ENCODE data around the gene DYNC2H1. TPM values are rescaled to one million over a fixed set of nuclear protein-coding genes. Genes with fewer than 3 reads are reported as not detected.

DYNC2H1 gene
- total and polyA plus RNA-seq, 10 donors = 3.1 to 18.3 (median 10.6) TPM

- Histone ChIP-seq H3K36me3 (no peaks in the 10 kb centered on the region), H3K27me3 (replicated peaks in 1 of 7) (no peaks in the 10 kb centered on the region), H3K9me3 (no peaks in the 10 kb centered on the region), H3K4me3 (no peak overlapping the region), H3K4me1 (no peaks in the 10 kb centered on the region), H3K27ac (no peak overlapping the region)
- no peak for TF ChIP-seq POLR2A (IDR thresholded peaks at IDR 0.05)
- TF ChIP-seq POLR2AphosphoS5 (IDR thresholded peaks at IDR 0.05) = no peak
- TF ChIP-seq CTCF (IDR thresholded peaks at IDR 0.05 in 8 of 11, conservative IDR thresholded peaks at IDR 0.05 in 3 of 11) = no peak
- intact Hi-C loops (cut with DNase I; ENCODE audit: low total_unique reads) = no loop called here
- 94 to 99% (median 98%) methylated on average over 2 of the region's 2 CpGs for WGBS, 5 donors
- DNase-seq = no peak
Observed at GRCh38 chr11:103358251-103358650, 249.0 kb downstream of the DYNC2H1 start.

GRCh38 chr11:103359216-103359615 is 250.0 kb downstream of the DYNC2H1 start:
- H3K27ac ChIP-seq = no peak overlapping the region
- intact Hi-C loops (cut with DNase I; ENCODE audit: low total_unique reads) = no loop called here
- DNase-seq = no peak
- no peaks in the 10 kb centered on the region for H3K36me3 ChIP-seq
- H3K9me3 ChIP-seq = no peaks in the 10 kb centered on the region
- no peaks in the 10 kb centered on the region for H3K4me1 ChIP-seq
- H3K4me3 ChIP-seq = no peak overlapping the region
- TF ChIP-seq CTCF (IDR thresholded peaks at IDR 0.05 in 8 of 11, conservative IDR thresholded peaks at IDR 0.05 in 3 of 11) = no peak
- TF ChIP-seq POLR2AphosphoS5 (IDR thresholded peaks at IDR 0.05) = no peak
- no peak for TF ChIP-seq POLR2A (IDR thresholded peaks at IDR 0.05)
- no peaks in the 10 kb centered on the region for H3K27me3 ChIP-seq (replicated peaks in 1 of 7)
- whole genome bisulfite sequencing, 5 donors = 84 to 92% (median 87%) methylated on average over 4 of the region's 4 CpGs

GRCh38 chr11:103364687-103365086 is 255.5 kb downstream of the DYNC2H1 start:
- WGBS, 5 donors = 58 to 64% (median 60%) methylated on average over 1 of the region's 1 CpG
- H3K27me3 ChIP-seq (replicated peaks in 1 of 7) = no peaks in the 10 kb centered on the region
- no peak overlapping the region for H3K4me3 ChIP-seq
- peaks cover 0 to 5% (median 0%) of the 10 kb centered on the region in 6 donors for H3K36me3 ChIP-seq
- H3K9me3 ChIP-seq = no peaks in the 10 kb centered on the region
- no peak for DNase-seq
- intact Hi-C loops (cut with DNase I; ENCODE audit: low total_unique reads) = no loop called here
- H3K27ac ChIP-seq = no peak overlapping the region
- no peak for TF ChIP-seq POLR2AphosphoS5 (IDR thresholded peaks at IDR 0.05)
- no peak for TF ChIP-seq POLR2A (IDR thresholded peaks at IDR 0.05)
- no peak for TF ChIP-seq CTCF (IDR thresholded peaks at IDR 0.05 in 8 of 11, conservative IDR thresholded peaks at IDR 0.05 in 3 of 11)
- no peaks in the 10 kb centered on the region for H3K4me1 ChIP-seq

- no peak for DNase-seq
- no peak for TF ChIP-seq CTCF (IDR thresholded peaks at IDR 0.05 in 8 of 11, conservative IDR thresholded peaks at IDR 0.05 in 3 of 11)
- no peak for TF ChIP-seq POLR2AphosphoS5 (IDR thresholded peaks at IDR 0.05)
- no peak for TF ChIP-seq POLR2A (IDR thresholded peaks at IDR 0.05)
- H3K36me3 ChIP-seq = peaks cover 0 to 7% (median 1%) of the 10 kb centered on the region in 6 donors
- intact Hi-C loops (cut with DNase I; ENCODE audit: low total_unique reads) = no loop called here
- peaks cover 0 to 7% (median 3%) of the 10 kb centered on the region in 8 donors for H3K9me3 ChIP-seq
- H3K27ac ChIP-seq = no peak overlapping the region
- WGBS, 5 donors = 74 to 87% (median 84%) methylated on average over 3 of the region's 3 CpGs
- H3K4me1 ChIP-seq = no peaks in the 10 kb centered on the region
- no peak overlapping the region for H3K4me3 ChIP-seq
- H3K27me3 ChIP-seq (replicated peaks in 1 of 7) = no peaks in the 10 kb centered on the region
Observed at GRCh38 chr11:103367650-103368049, 258.4 kb downstream of the DYNC2H1 start.

All from spleen (tissue), 11 donors.